ENCODE data around the gene LCN2. TPM values are rescaled to one million over a fixed set of nuclear protein-coding genes. Genes with fewer than 3 reads are reported as not detected.

LCN2 gene
- total RNA-seq, 1 experiment from 2014 or later = 153 TPM

DNA sequence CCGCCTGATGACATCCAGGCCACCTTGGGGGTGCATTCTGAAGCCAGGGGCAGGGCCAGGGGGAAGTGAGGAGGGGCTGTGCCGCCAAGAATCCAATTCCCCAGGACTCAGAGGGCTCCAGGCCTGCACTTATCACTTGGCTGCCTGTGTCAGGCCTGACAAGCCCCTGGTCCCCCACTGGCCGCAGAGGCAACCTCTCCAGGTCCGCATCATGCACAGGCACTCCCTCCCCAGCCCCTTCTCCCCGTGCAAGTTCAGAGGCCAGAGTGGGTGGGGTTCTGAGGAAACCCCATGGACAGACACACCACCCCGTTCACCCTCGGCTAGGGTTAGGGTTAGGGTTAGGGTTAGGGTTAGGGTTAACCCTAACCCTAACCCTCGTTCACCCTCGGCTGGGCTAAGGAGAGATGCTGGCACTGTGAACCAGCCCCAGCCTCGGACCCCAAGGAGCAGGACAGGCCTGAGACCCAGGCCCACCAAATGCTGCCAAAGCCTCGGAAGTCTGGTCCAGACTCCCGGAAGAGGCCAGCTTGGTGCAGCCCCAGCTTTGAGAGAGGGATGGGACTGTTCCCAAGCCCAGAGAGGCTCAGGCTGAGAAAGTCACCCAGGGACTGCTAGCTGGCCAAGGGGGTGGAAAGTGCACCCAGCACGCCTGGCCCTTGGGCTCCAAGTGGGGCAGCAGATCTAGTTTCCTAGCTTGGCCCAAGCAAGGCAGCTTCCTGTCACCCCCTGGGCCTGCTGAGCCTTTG, 4.9 kb downstream of the LCN2 start:
- DNase-seq (no peak), ATAC-seq (no peak)
- Histone ChIP-seq H4K20me1 (ENCODE audit: low read length) (no peaks in the 10 kb centered on the region), H3K9me2 (replicated peaks; ENCODE audit: low read length) (no peaks in the 10 kb centered on the region), H3K9ac (ENCODE audit: low read length) (no peak overlapping the region), H3K36me3 (ENCODE audit: low read depth, low read length) (no peaks in the 10 kb centered on the region), H3K4me2 (ENCODE audit: low read length) (no peak overlapping the region), H3K79me2 (ENCODE audit: low read length) (no peaks in the 10 kb centered on the region), H3K9me3 (ENCODE audit: low read length) (no peaks in the 10 kb centered on the region), H3K4me1 (ENCODE audit: insufficient read depth, low read length) (peaks cover 14% of the 10 kb centered on the region), H3K27me3 (ENCODE audit: low read length) (no peaks in the 10 kb centered on the region), H3K27ac (ENCODE audit: low read length) (no peak overlapping the region), H3F3A (ENCODE audit: low read length, unreplicated experiment) (no peaks in the 10 kb centered on the region), H3K4me3 (ENCODE audit: low read length) (no peak overlapping the region), H2AFZ (ENCODE audit: low read length) (no peak overlapping the region)
- intact Hi-C loops (cut with micrococcal nuclease) = no loop called here
- no peak for TF ChIP-seq EZH2 (IDR thresholded peaks at IDR 0.05; ENCODE audit: low read length, unreplicated experiment)
- TF ChIP-seq, protein P1, sequence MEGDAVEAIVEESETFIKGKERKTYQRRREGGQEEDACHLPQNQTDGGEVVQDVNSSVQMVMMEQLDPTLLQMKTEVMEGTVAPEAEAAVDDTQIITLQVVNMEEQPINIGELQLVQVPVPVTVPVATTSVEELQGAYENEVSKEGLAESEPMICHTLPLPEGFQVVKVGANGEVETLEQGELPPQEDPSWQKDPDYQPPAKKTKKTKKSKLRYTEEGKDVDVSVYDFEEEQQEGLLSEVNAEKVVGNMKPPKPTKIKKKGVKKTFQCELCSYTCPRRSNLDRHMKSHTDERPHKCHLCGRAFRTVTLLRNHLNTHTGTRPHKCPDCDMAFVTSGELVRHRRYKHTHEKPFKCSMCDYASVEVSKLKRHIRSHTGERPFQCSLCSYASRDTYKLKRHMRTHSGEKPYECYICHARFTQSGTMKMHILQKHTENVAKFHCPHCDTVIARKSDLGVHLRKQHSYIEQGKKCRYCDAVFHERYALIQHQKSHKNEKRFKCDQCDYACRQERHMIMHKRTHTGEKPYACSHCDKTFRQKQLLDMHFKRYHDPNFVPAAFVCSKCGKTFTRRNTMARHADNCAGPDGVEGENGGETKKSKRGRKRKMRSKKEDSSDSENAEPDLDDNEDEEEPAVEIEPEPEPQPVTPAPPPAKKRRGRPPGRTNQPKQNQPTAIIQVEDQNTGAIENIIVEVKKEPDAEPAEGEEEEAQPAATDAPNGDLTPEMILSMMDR (conservative IDR thresholded peaks at IDR 0.05; ENCODE audit: low read depth, low read length) = no peak
- TF ChIP-seq EZH2phosphoT487 (IDR thresholded peaks at IDR 0.05; ENCODE audit: borderline replicate concordance, low read length) = no peak
- no TSS peak for BruUV-seq (replicated peaks)
- ChIA-PET POLR2A (ENCODE audit: unreplicated experiment) (no interaction called here), CTCF (no interaction called here)

DNA sequence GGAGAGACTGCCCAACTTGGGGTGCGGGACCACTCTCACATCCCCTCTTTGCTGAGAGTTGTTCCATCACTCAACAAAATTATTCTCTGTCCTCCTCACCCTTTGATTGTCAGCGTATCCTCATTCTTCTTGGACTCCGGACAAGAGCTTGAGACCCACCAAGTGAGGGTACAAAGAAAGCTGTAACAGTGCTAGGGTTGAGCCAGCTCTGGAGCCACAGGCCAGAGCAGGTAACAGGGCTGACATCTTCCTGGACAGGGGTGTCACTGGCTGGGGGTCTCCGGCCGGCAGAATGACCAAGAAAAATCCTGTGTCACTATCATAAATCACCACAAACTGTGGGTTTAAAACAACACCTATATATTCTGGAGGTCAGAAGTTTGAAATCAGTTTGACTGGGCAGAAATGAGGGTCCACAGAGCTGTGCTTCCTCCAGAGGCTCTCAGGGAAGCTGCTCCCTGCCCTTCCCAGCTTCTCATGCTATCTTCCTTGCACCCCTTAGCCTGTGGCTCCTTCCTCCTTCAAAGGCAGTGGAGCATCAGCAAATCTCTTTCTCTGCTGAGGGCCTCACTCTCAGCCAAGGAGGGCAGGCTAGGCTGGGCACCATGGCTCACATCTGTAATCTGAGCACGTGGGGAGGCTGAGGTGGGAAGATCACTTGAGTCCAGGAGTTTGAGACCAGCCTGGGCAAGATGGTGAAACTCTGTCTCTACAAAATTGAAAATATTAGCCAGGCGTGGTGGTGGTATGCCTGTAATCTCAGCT, 6.7 kb downstream of the LCN2 start:
- H3K27ac ChIP-seq (ENCODE audit: low read length) = no peak overlapping the region
- DNase-seq = no peak
- H3K4me2 ChIP-seq (ENCODE audit: low read length) = no peak overlapping the region
- H2AFZ ChIP-seq (ENCODE audit: low read length) = no peak overlapping the region
- H3F3A ChIP-seq (ENCODE audit: low read length, unreplicated experiment) = no peaks in the 10 kb centered on the region
- no peak overlapping the region for H3K9ac ChIP-seq (ENCODE audit: low read length)
- peaks cover 7% of the 10 kb centered on the region for H3K79me2 ChIP-seq (ENCODE audit: low read length)
- no peaks in the 10 kb centered on the region for H3K9me2 ChIP-seq (replicated peaks; ENCODE audit: low read length)
- no peak for TF ChIP-seq EZH2 (IDR thresholded peaks at IDR 0.05; ENCODE audit: low read length, unreplicated experiment)
- TF ChIP-seq, protein P1 (conservative IDR thresholded peaks at IDR 0.05; ENCODE audit: low read depth, low read length) = no peak
- TF ChIP-seq EZH2phosphoT487 (IDR thresholded peaks at IDR 0.05; ENCODE audit: borderline replicate concordance, low read length) = no peak
- H3K4me1 ChIP-seq (ENCODE audit: insufficient read depth, low read length) = peaks cover 7% of the 10 kb centered on the region
- no peaks in the 10 kb centered on the region for H3K36me3 ChIP-seq (ENCODE audit: low read depth, low read length)
- ATAC-seq = no peak
- no peaks in the 10 kb centered on the region for H3K27me3 ChIP-seq (ENCODE audit: low read length)
- no peak overlapping the region for H3K4me3 ChIP-seq (ENCODE audit: low read length)
- H4K20me1 ChIP-seq (ENCODE audit: low read length) = no peaks in the 10 kb centered on the region
- CTCF ChIA-PET = no interaction called here
- intact Hi-C loops (cut with micrococcal nuclease) = no loop called here
- H3K9me3 ChIP-seq (ENCODE audit: low read length) = no peaks in the 10 kb centered on the region
- POLR2A ChIA-PET (ENCODE audit: unreplicated experiment) = no interaction called here
- BruUV-seq (replicated peaks) = no TSS peak

DNA sequence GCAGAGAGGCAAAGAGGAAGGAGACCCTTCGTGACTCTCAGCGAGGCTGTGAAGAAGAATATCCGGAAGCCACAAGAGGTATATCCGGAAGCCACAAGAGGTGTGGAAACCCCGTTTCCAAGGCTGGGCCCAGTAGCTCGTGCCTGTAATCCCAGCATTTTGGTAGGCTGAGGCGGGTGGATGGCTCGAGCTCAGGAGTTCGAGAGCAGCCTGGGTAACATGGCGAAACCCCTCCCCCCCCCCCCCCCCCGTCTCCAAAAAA, 10.2 kb downstream of the LCN2 start:
- Histone ChIP-seq H3K4me1 (ENCODE audit: insufficient read depth, low read length) (peaks cover 19% of the 10 kb centered on the region), H3K79me2 (ENCODE audit: low read length) (peaks cover 22% of the 10 kb centered on the region), H3K4me2 (ENCODE audit: low read length) (peak overlapping the region; percentile 87), H2AFZ (ENCODE audit: low read length) (peak overlapping the region; percentile 76), H3K9ac (ENCODE audit: low read length) (peak overlapping the region; percentile 60), H3K36me3 (ENCODE audit: low read depth, low read length) (peaks cover 4% of the 10 kb centered on the region; the same call in 1 of the 2 replicates), H3K27ac (ENCODE audit: low read length) (peak overlapping the region; percentile 63), H3K9me2 (replicated peaks; ENCODE audit: low read length) (no peaks in the 10 kb centered on the region), H4K20me1 (ENCODE audit: low read length) (no peaks in the 10 kb centered on the region), H3K9me3 (ENCODE audit: low read length) (no peaks in the 10 kb centered on the region), H3K27me3 (ENCODE audit: low read length) (no peaks in the 10 kb centered on the region), H3F3A (ENCODE audit: low read length, unreplicated experiment) (no peaks in the 10 kb centered on the region), H3K4me3 (ENCODE audit: low read length) (peak overlapping the region; percentile 63)
- ChIA-PET CTCF (no interaction called here), POLR2A (ENCODE audit: unreplicated experiment) (interaction anchor here (0.6 kb wide), 2 partner anchors 31 to 518 kb away, joined by 3 to 4 read pairs; no protein-coding TSS in a partner anchor)
- intact Hi-C loops (cut with micrococcal nuclease) = no loop called here
- ATAC-seq (no peak), DNase-seq (no peak)
- BruUV-seq (replicated peaks) = TSS peak; percentile 96
- TF ChIP-seq EZH2phosphoT487 (IDR thresholded peaks at IDR 0.05; ENCODE audit: borderline replicate concordance, low read length) (no peak), EZH2 (IDR thresholded peaks at IDR 0.05; ENCODE audit: low read length, unreplicated experiment) (no peak)
- TF ChIP-seq, protein P1 (conservative IDR thresholded peaks at IDR 0.05; ENCODE audit: low read depth, low read length) = no peak

Data from PC-3 (cell line).